Glutamatergic neuron (in vitro differentiated cells): ENCODE results near the gene STX1B. TPM values are rescaled to one million over a fixed set of nuclear protein-coding genes. Genes with fewer than 3 reads are reported as not detected.

Experiments
- DNase-seq: peaks from one replicate; pipeline ENCODE4 v3.0.0; 2022
- H3K27ac Mint-ChIP-seq: one replicate; pipeline ENCODE4 v1.8.0; 2020; ENCODE audit warnings: mild to moderate bottlenecking, mixed read lengths, inconsistent platforms; ENCODE audit not compliant: unreplicated experiment
- H3K27me3 Mint-ChIP-seq: one replicate; pipeline ENCODE4 v1.8.0; 2020; ENCODE audit warnings: mild to moderate bottlenecking, moderate library complexity, mixed read lengths, inconsistent platforms; ENCODE audit not compliant: unreplicated experiment
- H3K36me3 Mint-ChIP-seq: one replicate; pipeline ENCODE4 v1.8.0; 2020; ENCODE audit warnings: mild to moderate bottlenecking, mixed read lengths, inconsistent platforms; ENCODE audit not compliant: unreplicated experiment
- H3K4me1 Mint-ChIP-seq: one replicate; pipeline ENCODE4 v1.8.0; 2020; ENCODE audit warnings: mild to moderate bottlenecking, low read depth, mixed read lengths, inconsistent platforms; ENCODE audit not compliant: unreplicated experiment
- H3K4me3 Mint-ChIP-seq: one replicate; pipeline ENCODE4 v1.8.0; 2020; ENCODE audit warnings: mild to moderate bottlenecking, mixed read lengths, inconsistent platforms; ENCODE audit not compliant: unreplicated experiment
- H3K9me3 Mint-ChIP-seq: one replicate; pipeline ENCODE4 v1.8.0; 2020; ENCODE audit warnings: mild to moderate bottlenecking, moderate library complexity, mixed read lengths, inconsistent platforms; ENCODE audit not compliant: unreplicated experiment
- CTCF ChIP-seq: fragments of 200-600 bp; sonication (generic); IDR thresholded peaks from one replicate; pipeline ENCODE4 v1.5.0; 2021; ENCODE audit not compliant: partially characterized antibody, unreplicated experiment
- long read RNA-seq: library from polyadenylated mRNA; unstranded; transcript quantifications from one replicate; pipeline ENCODE4 v2.0.0, GENCODE V29; 2020; ENCODE audit not compliant: unreplicated experiment
- total RNA-seq: library from RNA; stranded (reverse); fragmentation: NEBNext Ultra II Directional; extraction: Animal tissue kit (Norgen Biotek cat#: 25700); gene quantifications from one replicate; pipeline ENCODE4 v1.2.1, GENCODE V29; 2021; ENCODE audit not compliant: unreplicated experiment

The STX1B gene
- 51.6 TPM for total RNA-seq
- long read RNA-seq, result 0 reads

DNA sequence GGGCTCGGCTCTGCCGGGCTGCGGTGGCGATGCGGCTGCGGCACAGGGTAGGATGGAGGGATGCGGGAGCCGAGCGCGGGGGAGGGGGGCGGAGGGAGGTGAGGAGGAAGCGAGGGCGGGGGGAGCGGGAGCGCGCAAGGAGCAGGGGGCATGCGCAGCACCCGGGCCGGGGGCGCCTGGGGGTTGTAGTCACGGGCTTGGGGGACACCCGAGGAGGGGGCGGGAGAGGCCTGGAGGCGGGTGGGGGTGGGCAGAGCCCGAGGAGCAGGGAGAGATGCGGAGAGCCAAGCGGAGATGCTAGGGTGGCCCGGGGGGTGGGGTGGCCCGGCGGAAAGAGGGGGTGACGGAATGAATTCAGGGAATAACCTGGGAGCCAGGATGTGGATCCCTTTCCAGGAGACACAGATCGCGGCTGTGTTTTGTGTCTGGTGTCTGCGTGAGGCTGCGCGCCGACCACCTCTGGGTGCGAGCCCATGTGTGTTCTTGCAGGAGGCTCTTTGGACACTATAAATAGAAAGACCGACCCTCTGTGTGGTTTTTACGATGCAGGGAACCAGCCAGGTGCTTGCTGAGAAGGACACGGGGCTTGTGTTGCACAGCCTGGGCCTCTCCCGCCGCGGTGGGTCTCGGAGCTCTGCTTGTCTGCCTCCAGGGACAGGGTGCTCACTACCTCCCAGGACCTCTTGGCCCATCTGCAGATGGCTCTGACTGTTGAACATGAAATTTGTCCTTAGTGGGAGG lies at the start of gene STX1B:
Gene STX1B (minus strand): TSS at position 54 of the 741 bp plus-strand sequence. CDS start 242 bp downstream, outside the sequence.
- Mint-ChIP-seq H3K4me3 (peak within 1 kb of the TSS; percentile 94), H3K27me3 (peaks cover 7% of the 10 kb centered on the region), H3K9me3 (peaks cover 9% of the 10 kb centered on the region), H3K27ac (peak within 1 kb of the TSS; percentile 68), H3K4me1 (peaks cover 14% of the 10 kb centered on the region), H3K36me3 (no peaks in the 10 kb centered on the region)
- DNase-seq, result peak; percentile 91
- no peak for TF ChIP-seq CTCF

DNA sequence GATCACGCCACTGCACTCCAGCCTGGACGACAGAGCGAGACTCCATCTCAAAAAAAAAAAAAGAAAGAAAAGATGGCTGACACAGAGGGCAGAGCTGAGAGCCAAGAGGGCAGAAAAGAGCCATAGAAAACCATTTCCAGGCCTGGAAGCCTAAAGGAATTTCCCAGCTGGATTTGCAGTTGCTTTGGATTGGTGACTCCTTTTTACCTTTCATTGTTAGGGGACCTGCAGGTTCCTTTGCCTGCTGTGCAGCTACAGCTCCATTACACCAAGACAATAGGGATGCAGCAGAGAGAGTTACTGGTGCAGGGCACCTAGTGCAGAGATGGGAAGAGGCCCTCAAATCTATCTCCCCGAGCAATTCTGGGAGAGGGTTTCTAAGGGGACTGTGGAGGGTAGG lies 45.2 kb upstream of the STX1B start:
- peaks cover under 1% of the 10 kb centered on the region for H3K4me1 Mint-ChIP-seq
- H3K27ac Mint-ChIP-seq, result no peak overlapping the region
- peaks cover 3% of the 10 kb centered on the region for H3K9me3 Mint-ChIP-seq
- no peak for DNase-seq
- H3K36me3 Mint-ChIP-seq, result peaks cover 6% of the 10 kb centered on the region
- no peak overlapping the region for H3K4me3 Mint-ChIP-seq
- H3K27me3 Mint-ChIP-seq, result peaks cover 4% of the 10 kb centered on the region
- TF ChIP-seq CTCF, result no peak

DNA sequence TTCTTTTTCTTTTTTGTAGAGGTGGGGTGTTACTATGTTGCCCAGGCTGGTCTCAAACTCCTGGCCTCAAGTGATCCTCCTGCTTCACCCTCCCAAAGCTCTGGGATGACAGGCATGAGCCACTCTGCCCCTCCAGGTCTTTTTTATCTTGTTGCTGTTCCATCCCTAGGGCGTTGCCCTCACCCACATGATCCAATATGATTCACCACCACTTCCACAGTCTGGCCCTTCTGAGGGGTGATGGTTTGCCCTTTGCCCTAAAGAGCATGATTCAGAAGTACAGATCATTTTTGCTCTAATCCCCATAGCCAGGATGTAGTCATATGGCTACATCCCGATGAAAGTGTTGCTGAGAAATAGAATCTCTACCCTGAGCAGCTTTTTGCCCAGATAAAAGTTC lies 41.7 kb upstream of the STX1B start:
- peaks cover 6% of the 10 kb centered on the region for H3K36me3 Mint-ChIP-seq
- no peak for TF ChIP-seq CTCF
- H3K27me3 Mint-ChIP-seq, result peaks cover 4% of the 10 kb centered on the region
- H3K4me1 Mint-ChIP-seq, result peaks cover 9% of the 10 kb centered on the region
- H3K27ac Mint-ChIP-seq, result no peak overlapping the region
- DNase-seq, result no peak
- H3K9me3 Mint-ChIP-seq, result no peaks in the 10 kb centered on the region
- H3K4me3 Mint-ChIP-seq, result no peak overlapping the region

GRCh38 chr16:31050280-31051030 lies 40.0 kb upstream of the STX1B start:
- Mint-ChIP-seq H3K27me3 (peaks cover 2% of the 10 kb centered on the region), H3K27ac (no peak overlapping the region), H3K4me3 (no peak overlapping the region), H3K9me3 (no peaks in the 10 kb centered on the region), H3K36me3 (peaks cover 6% of the 10 kb centered on the region), H3K4me1 (peaks cover 9% of the 10 kb centered on the region)
- TF ChIP-seq CTCF, result no peak
- no peak for DNase-seq

DNA sequence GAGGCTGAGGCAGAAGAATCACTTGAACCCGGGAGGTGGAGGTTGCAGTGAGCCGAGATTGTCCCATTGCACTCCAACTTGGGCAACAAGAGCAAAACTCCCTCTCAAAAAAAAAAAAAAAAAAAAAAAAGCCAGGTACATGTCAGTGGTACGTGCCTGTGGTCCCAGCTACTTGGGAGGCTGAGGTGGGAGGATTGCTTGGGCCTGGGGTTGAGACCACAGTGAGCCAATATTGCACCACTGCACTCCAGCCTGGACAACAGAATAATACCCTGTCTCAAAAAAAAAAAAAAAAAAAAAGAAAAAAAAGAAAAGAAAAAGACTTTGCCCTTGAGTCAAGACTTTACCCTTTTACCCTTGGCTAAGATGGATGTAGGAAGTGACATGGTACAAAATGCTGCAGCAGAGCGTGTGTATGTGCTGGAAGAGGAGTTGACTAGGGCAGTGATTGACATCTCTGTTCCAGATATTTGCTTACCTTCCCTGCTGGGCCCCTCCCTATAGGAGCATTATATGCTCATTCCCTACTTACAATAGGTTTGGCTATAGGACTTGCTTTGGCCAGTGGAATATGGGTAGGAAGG lies 33.6 kb upstream of the STX1B start:
- no peak for DNase-seq
- Mint-ChIP-seq H3K27me3 (peaks cover 3% of the 10 kb centered on the region), H3K4me1 (no peaks in the 10 kb centered on the region), H3K4me3 (no peak overlapping the region), H3K36me3 (no peaks in the 10 kb centered on the region), H3K9me3 (peaks cover 2% of the 10 kb centered on the region), H3K27ac (no peak overlapping the region)
- no peak for TF ChIP-seq CTCF
